ENCODE data around the gene ODAD3.

DNA sequence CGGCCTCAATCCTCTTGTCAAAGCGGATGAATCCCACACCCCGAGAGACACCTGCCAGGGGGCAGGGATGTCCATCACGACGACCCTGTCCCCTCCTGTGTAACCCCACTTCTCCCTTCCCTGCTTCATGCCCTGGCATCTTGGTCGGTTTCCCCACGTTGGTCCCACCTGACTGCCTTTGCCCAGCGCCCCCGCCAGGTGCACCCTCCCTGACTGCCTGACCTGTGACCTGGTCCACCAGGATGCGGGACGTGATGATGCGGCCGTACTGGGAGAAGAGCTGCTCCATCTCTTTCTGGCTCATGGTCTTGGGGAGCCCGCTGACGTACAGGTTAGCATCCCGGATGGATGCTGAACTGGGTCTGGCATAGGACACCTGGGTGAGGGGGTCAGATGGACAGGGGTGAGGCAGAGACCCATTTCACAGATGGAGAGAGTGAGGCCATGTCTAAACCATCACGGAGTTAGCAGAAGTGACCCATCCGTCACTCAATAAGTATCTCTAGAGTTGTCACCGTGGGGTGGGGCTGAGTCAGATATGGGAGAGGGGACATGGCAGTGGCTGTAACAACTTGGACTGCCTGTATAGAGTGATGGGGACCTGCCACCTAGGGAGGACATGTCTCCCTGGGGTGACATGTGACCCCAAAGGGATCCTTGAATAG is 23.4 kb upstream of the ODAD3 start:
- TF ChIP-seq CTCF (conservative IDR thresholded peaks at IDR 0.05; ENCODE audit: low read depth, low read length) (no peak), EZH2 (IDR thresholded peaks at IDR 0.05; ENCODE audit: low read length, unreplicated experiment) (no peak)
